Measurements from ENCODE around the gene CDC37.

Gene CDC37

GRCh38 chr19:10363789-10364281 is 39.5 kb downstream of the CDC37 start:
- Histone ChIP-seq H3K27me3 (ENCODE audit: insufficient read depth, poor library complexity, severe bottlenecking) (no peaks in the 10 kb centered on the region), H3K9me3 (ENCODE audit: severe bottlenecking) (no peaks in the 10 kb centered on the region), H3K4me3 (ENCODE audit: severe bottlenecking) (no peak overlapping the region), H3K4me1 (ENCODE audit: insufficient read depth, poor library complexity, severe bottlenecking) (no peaks in the 10 kb centered on the region), H3K27ac (ENCODE audit: poor library complexity, severe bottlenecking) (no peak overlapping the region), H3K36me3 (ENCODE audit: low read depth) (peaks cover 33% of the 10 kb centered on the region)
- no peak for DNase-seq (ENCODE audit: low spot score)
- no peak for TF ChIP-seq CTCF (IDR thresholded peaks at IDR 0.05; ENCODE audit: poor library complexity, severe bottlenecking)
- no peak for ATAC-seq (ENCODE audit: low read depth)

- H3K4me1 ChIP-seq (ENCODE audit: insufficient read depth, poor library complexity, severe bottlenecking) = no peaks in the 10 kb centered on the region
- peaks cover 21% of the 10 kb centered on the region for H3K36me3 ChIP-seq (ENCODE audit: low read depth)
- TF ChIP-seq CTCF (IDR thresholded peaks at IDR 0.05; ENCODE audit: poor library complexity, severe bottlenecking) = no peak
- DNase-seq (ENCODE audit: low spot score) = no peak
- no peak for ATAC-seq (ENCODE audit: low read depth)
- H3K9me3 ChIP-seq (ENCODE audit: severe bottlenecking) = no peaks in the 10 kb centered on the region
- no peaks in the 10 kb centered on the region for H3K27me3 ChIP-seq (ENCODE audit: insufficient read depth, poor library complexity, severe bottlenecking)
- H3K27ac ChIP-seq (ENCODE audit: poor library complexity, severe bottlenecking) = no peak overlapping the region
- H3K4me3 ChIP-seq (ENCODE audit: severe bottlenecking) = no peak overlapping the region
Measured at GRCh38 chr19:10362259-10362658, 41.1 kb downstream of the CDC37 start.

- H3K27ac ChIP-seq (ENCODE audit: poor library complexity, severe bottlenecking) = no peak overlapping the region
- no peaks in the 10 kb centered on the region for H3K9me3 ChIP-seq (ENCODE audit: severe bottlenecking)
- no peak overlapping the region for H3K4me3 ChIP-seq (ENCODE audit: severe bottlenecking)
- ATAC-seq (ENCODE audit: low read depth) = no peak
- H3K4me1 ChIP-seq (ENCODE audit: insufficient read depth, poor library complexity, severe bottlenecking) = no peaks in the 10 kb centered on the region
- no peak for TF ChIP-seq CTCF (IDR thresholded peaks at IDR 0.05; ENCODE audit: poor library complexity, severe bottlenecking)
- no peak for DNase-seq (ENCODE audit: low spot score)
- no peaks in the 10 kb centered on the region for H3K27me3 ChIP-seq (ENCODE audit: insufficient read depth, poor library complexity, severe bottlenecking)
- H3K36me3 ChIP-seq (ENCODE audit: low read depth) = peaks cover 21% of the 10 kb centered on the region
Measured at GRCh38 chr19:10361569-10362011, 41.8 kb downstream of the CDC37 start.

GRCh38 chr19:10356431-10356830 is 46.9 kb downstream of the CDC37 start:
- no peak overlapping the region for H3K27ac ChIP-seq (ENCODE audit: poor library complexity, severe bottlenecking)
- no peaks in the 10 kb centered on the region for H3K9me3 ChIP-seq (ENCODE audit: severe bottlenecking)
- H3K36me3 ChIP-seq (ENCODE audit: low read depth) = peaks cover 45% of the 10 kb centered on the region

More at GRCh38 chr19:10356431-10356830, 46.9 kb downstream of the CDC37 start:
- Histone ChIP-seq H3K4me3 (ENCODE audit: severe bottlenecking) (no peak overlapping the region), H3K27me3 (ENCODE audit: insufficient read depth, poor library complexity, severe bottlenecking) (no peaks in the 10 kb centered on the region), H3K4me1 (ENCODE audit: insufficient read depth, poor library complexity, severe bottlenecking) (no peaks in the 10 kb centered on the region)
- ATAC-seq (ENCODE audit: low read depth) (no peak), DNase-seq (ENCODE audit: low spot score) (no peak)
- no peak for TF ChIP-seq CTCF (IDR thresholded peaks at IDR 0.05; ENCODE audit: poor library complexity, severe bottlenecking)

Data from RWPE2 (cell line).